ENCODE results near the gene STARD5. TPM values are rescaled to one million over a fixed set of nuclear protein-coding genes. Genes with fewer than 3 reads are reported as not detected.

Gene STARD5, protein sequence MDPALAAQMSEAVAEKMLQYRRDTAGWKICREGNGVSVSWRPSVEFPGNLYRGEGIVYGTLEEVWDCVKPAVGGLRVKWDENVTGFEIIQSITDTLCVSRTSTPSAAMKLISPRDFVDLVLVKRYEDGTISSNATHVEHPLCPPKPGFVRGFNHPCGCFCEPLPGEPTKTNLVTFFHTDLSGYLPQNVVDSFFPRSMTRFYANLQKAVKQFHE
- total RNA-seq = 1 to 10 TPM; 4.7 to 6.6 (median 6.3) TPM
- total RNA-seq (2013) = 3.8 TPM

DNA sequence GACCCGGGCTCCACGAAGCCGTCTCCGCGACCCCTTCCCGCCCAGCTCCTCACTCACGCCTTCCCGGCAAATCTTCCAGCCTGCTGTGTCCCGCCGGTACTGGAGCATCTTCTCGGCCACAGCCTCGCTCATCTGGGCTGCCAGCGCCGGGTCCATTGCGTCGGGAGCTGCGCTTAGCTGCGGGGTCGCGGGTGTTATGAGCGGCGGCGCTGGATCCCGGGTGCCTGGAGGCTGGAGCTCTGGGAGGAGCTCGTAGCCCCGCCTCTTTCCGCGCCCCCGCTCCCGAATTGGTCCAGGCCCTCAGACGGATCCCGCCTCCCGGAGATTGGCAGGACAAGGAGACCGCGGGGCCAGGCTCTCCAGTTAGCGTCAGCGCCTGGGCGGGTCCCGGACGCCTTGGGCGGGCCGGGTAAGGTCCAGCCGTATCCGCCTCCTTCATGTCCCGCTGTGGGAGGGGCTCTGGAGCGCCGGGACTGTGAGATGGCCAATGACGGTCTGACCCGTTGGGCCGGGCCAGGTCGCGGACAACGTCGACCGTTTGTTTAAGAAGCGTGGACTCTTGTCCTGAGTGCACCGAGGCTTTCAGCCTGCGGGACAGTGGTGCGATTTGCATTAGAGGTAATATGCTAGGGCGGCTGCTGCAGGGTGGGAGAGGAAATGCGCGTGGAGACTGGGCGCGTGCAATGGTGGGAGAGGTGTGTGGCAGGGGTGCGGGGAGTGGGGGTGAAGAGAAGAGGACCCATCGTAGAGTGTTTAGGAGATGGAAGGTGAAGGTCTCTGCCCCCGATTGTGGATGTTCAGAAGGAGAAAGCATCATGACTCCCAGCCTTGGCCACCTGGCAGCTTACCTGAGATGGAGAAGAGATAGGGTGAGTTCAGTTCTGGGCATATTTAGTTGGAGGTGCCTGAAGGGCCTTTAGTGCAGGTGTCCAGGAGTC is at the start of gene STARD5:
STARD5 (minus strand) TSS at position 198 of the 938 bp plus-strand sequence; CDS start at position 156, 42 bp downstream.
- Mint-ChIP-seq H3K27ac (peak within 1 kb of the TSS; percentile 68 to 90), H3K9me3 (no peaks in the 10 kb centered on the region), H3K27me3 (ENCODE audit: low read depth in 2 of 2) (no peaks in the 10 kb centered on the region), H3K36me3 (no peaks in the 10 kb centered on the region), H3K4me3 (peak within 1 kb of the TSS; percentile 94), H3K4me1 (peaks cover 17 to 18% of the 10 kb centered on the region in 2 donors)
- H3K4me1 ChIP-seq (ENCODE audit: control insufficient read depth, insufficient read depth, low read length) = peaks cover 14% of the 10 kb centered on the region
- peak within 1 kb of the TSS; percentile 11 for H3K27ac ChIP-seq (ENCODE audit: low read length)
- H3K27me3 ChIP-seq (ENCODE audit: control insufficient read depth, insufficient read depth, low read length) = no peaks in the 10 kb centered on the region
- intact Hi-C loops (cut with micrococcal nuclease) = loop anchor here (2.0 to 5.0 kb wide), 2 partner anchors 23 to 37 kb away; no protein-coding TSS in a partner anchor
- no peaks in the 10 kb centered on the region for H3K9me3 ChIP-seq (ENCODE audit: control insufficient read depth, insufficient read depth, low read length)
- peak; percentile 99 to 100 (median 99) for ATAC-seq
- no peaks in the 10 kb centered on the region for H3K36me3 ChIP-seq (ENCODE audit: control insufficient read depth, insufficient read depth, low read length)
- peak within 1 kb of the TSS; percentile 67 for H3K4me3 ChIP-seq (ENCODE audit: low read length)
- DNase-seq = peak; percentile 89 to 96
- TF ChIP-seq, protein P1, sequence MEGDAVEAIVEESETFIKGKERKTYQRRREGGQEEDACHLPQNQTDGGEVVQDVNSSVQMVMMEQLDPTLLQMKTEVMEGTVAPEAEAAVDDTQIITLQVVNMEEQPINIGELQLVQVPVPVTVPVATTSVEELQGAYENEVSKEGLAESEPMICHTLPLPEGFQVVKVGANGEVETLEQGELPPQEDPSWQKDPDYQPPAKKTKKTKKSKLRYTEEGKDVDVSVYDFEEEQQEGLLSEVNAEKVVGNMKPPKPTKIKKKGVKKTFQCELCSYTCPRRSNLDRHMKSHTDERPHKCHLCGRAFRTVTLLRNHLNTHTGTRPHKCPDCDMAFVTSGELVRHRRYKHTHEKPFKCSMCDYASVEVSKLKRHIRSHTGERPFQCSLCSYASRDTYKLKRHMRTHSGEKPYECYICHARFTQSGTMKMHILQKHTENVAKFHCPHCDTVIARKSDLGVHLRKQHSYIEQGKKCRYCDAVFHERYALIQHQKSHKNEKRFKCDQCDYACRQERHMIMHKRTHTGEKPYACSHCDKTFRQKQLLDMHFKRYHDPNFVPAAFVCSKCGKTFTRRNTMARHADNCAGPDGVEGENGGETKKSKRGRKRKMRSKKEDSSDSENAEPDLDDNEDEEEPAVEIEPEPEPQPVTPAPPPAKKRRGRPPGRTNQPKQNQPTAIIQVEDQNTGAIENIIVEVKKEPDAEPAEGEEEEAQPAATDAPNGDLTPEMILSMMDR (IDR thresholded peaks at IDR 0.05) = no peak
- under 1% methylated on average over 67 of the region's 67 CpGs for WGBS (ENCODE audit: insufficient coverage)

DNA sequence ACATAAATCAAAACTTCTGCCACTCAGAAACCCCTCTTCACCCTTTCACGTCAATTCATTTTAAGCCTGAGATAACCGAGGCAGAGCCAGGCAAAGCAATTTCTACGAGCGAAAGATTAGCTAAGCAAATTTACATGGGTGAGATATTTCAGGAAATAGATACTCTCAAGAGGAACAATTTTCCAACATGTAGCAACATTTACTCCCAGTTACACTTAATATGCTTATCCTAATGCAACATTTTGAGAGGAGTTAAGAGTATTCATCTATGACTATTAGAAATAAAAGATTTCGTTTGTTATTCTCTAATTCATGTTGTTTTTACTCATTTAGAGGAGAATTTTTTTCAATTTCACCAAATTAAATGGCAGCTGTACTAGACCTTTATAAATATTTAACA is 49.2 kb upstream of the STARD5 start:
- WGBS (ENCODE audit: insufficient coverage) = 92% methylated on average over 4 of the region's 5 CpGs
- no peaks in the 10 kb centered on the region for H3K4me1 ChIP-seq (ENCODE audit: control insufficient read depth, insufficient read depth, low read length)
- no peaks in the 10 kb centered on the region for H3K9me3 ChIP-seq (ENCODE audit: control insufficient read depth, insufficient read depth, low read length)
- no peaks in the 10 kb centered on the region for H3K27me3 ChIP-seq (ENCODE audit: control insufficient read depth, insufficient read depth, low read length)
- no peak overlapping the region for H3K27ac ChIP-seq (ENCODE audit: low read length)
- Mint-ChIP-seq H3K27ac (no peak overlapping the region), H3K4me1 (no peaks in the 10 kb centered on the region), H3K36me3 (no peaks in the 10 kb centered on the region), H3K4me3 (no peak overlapping the region), H3K9me3 (no peaks in the 10 kb centered on the region), H3K27me3 (ENCODE audit: low read depth in 2 of 2) (peaks cover 0 to 9% of the 10 kb centered on the region in 2 donors)
- TF ChIP-seq, protein P1 (IDR thresholded peaks at IDR 0.05) = no peak
- no peak for DNase-seq
- intact Hi-C loops (cut with micrococcal nuclease) = no loop called here
- ATAC-seq = no peak
- no peaks in the 10 kb centered on the region for H3K36me3 ChIP-seq (ENCODE audit: control insufficient read depth, insufficient read depth, low read length)
- no peak overlapping the region for H3K4me3 ChIP-seq (ENCODE audit: low read length)

DNA sequence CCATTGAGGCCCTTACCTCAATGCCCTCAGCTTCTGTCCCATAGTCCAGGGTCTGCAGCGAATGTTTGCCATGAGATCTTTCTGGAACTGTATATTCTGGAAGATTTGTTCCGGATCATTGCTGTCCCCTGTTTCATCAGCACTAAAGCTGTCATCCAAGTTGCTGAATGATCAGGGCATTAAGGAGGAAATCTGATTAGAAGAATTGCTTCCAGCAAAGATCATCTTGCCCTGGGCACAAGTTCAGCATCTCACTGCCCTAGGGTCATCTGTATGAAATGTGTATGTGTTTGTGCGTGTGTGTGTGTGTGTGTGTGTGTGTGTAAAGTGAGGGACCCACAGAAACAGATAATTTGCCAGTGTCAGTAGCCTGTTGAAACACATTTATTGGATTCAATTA is 48.6 kb upstream of the STARD5 start:
- Mint-ChIP-seq H3K27me3 (ENCODE audit: low read depth in 2 of 2) (peaks cover 0 to 6% of the 10 kb centered on the region in 2 donors), H3K4me3 (no peak overlapping the region), H3K9me3 (no peaks in the 10 kb centered on the region), H3K4me1 (no peaks in the 10 kb centered on the region), H3K36me3 (no peaks in the 10 kb centered on the region), H3K27ac (no peak overlapping the region)
- no peaks in the 10 kb centered on the region for H3K36me3 ChIP-seq (ENCODE audit: control insufficient read depth, insufficient read depth, low read length)
- DNase-seq (no peak), ATAC-seq (no peak)
- H3K4me3 ChIP-seq (ENCODE audit: low read length) = no peak overlapping the region
- no peaks in the 10 kb centered on the region for H3K4me1 ChIP-seq (ENCODE audit: control insufficient read depth, insufficient read depth, low read length)
- 77% methylated on average over 3 of the region's 3 CpGs for WGBS (ENCODE audit: insufficient coverage)
- H3K27ac ChIP-seq (ENCODE audit: low read length) = no peak overlapping the region
- intact Hi-C loops (cut with micrococcal nuclease) = no loop called here
- TF ChIP-seq, protein P1 (IDR thresholded peaks at IDR 0.05) = no peak
- H3K9me3 ChIP-seq (ENCODE audit: control insufficient read depth, insufficient read depth, low read length) = no peaks in the 10 kb centered on the region
- H3K27me3 ChIP-seq (ENCODE audit: control insufficient read depth, insufficient read depth, low read length) = no peaks in the 10 kb centered on the region

Data from natural killer cell (primary cell).